ES-I3 (cell line): Measurements from ENCODE around the gene HTRA1.

ENCODE experiments used
- H3K36me3 ChIP-seq: 2 replicates; pipeline ENCODE4 v1.6.1; 2013; ENCODE audit warnings: mild to moderate bottlenecking, low read length, control low read depth, moderate library complexity; ENCODE audit not compliant: insufficient read depth
- H3K4me1 ChIP-seq: 2 replicates; pipeline ENCODE4 v1.6.1; 2013; ENCODE audit warnings: mild to moderate bottlenecking, control low read depth, low read length; ENCODE audit not compliant: insufficient read depth
- H3K9ac ChIP-seq: 2 replicates; pipeline ENCODE4 v1.6.1; 2013; ENCODE audit warnings: low read depth, mild to moderate bottlenecking, low read length, moderate library complexity
- H3K9me3 ChIP-seq: 2 replicates; pipeline ENCODE4 v1.6.1; 2013; ENCODE audit warnings: mild to moderate bottlenecking, low read length, moderate library complexity; ENCODE audit not compliant: control insufficient read depth, insufficient read depth

HTRA1 gene

DNA sequence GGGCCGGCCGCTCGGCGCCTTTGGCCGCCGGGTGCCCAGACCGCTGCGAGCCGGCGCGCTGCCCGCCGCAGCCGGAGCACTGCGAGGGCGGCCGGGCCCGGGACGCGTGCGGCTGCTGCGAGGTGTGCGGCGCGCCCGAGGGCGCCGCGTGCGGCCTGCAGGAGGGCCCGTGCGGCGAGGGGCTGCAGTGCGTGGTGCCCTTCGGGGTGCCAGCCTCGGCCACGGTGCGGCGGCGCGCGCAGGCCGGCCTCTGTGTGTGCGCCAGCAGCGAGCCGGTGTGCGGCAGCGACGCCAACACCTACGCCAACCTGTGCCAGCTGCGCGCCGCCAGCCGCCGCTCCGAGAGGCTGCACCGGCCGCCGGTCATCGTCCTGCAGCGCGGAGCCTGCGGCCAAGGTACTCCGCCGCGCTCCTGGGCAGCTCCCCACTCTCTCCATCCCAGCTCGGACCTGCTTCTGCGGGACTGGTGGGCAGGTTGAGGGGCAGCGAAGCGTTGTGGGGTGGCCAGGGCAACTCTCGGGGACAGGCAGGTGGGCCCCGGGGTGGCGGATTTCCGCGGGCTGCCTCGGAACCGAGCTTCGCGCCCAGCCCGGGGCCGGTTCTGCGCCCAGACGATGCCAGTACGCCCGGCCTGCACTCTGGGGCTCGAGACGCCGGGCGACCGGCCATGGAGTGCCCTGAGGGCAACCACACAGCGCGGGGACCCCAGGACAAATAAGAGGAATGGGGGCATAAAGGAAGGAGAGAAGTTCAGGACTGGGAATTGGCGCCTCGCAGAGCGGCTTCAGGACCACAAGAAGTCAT, 578 bp downstream of the HTRA1 start:
- peak overlapping the region; percentile 36 for H3K9ac ChIP-seq

DNA sequence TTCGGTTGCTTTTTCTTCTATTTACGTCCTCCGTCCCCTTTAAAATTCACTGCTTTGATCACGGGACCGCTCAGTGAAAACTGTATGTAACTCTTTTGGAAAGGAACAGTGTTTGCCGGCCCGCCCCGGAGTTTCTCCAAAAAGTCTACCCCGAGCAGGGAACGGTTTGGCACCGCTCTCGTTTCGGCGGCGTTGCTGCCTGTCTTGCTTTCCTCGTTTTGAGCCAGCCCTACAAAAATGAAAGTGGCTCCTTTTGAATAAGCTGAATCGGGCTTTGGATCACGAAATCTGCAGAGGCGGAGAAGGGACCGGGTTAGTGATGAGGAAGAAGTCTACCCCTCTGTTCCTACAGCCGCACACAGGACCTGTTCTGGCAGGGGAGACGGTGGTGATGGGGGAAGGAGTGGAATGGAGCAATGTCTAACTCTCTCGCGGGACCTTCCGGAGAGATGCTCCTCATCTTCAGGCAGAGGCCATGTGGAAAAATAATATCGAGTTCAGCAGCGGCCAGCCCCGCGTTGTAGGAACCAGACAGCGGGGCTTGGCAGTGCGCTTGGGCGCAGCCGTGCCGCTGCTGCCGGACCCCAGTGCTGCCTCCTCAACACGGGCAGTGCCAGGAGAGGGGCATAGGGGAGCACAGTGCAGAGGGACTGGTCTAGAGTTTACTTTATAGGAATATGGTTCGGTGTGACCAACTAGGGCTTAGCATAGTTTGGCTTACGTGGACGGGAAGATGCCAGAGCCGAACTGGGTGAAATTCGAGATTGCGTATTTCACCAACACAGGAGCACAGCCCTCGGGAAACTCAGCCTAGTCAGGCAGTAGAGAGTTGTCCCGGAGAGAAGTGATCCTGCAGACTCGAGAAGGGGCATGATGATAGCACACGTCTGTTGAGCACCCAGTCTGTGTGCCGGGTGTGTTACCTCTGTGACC, 1.4 kb downstream of the HTRA1 start:
- Histone ChIP-seq H3K9me3 (no peaks in the 10 kb centered on the region), H3K36me3 (no peaks in the 10 kb centered on the region), H3K9ac (peak overlapping the region; percentile 36), H3K4me1 (peaks cover 3% of the 10 kb centered on the region)

More for the DNA sequence above, 578 bp downstream of the HTRA1 start:
- Histone ChIP-seq H3K9me3 (no peaks in the 10 kb centered on the region), H3K36me3 (no peaks in the 10 kb centered on the region), H3K4me1 (peaks cover 3% of the 10 kb centered on the region)

DNA sequence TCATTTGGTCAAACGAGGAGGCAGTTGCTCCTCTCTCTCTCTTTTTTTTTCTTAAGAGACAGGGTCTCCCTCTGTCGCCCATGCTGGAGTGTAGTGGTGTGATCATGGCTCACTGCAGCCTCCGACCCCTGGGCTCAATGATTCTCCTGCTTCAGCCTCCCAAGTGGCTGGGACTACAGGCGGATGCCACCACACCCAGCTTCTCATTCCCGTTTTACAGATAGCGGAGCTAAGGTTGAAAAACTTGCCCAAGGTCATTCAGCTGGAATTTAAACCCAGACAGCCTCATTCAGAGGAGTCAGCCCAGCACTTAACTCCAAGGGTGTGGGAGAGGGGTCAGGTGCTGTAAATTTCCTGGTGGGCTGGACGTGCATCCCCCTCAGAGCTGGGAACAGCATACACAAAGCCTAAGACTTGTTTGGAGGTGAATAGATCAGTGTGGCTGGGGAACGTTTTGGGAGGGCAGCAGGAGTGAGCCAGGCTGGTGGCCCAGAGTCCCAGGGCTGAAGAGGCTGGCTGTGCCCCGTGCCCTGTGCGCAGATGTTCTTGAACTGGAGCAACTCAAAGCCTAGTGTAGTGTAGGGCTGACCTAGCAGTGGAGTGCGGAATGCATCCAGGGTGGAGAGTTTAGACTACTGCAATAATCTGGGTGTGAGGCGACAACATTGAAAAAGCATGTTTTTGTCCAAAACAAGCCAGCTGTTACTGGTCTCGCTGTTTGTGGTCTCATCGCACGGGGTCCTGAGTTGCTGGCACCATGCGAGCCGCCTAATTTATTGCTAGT, 2.3 kb downstream of the HTRA1 start:
- no peaks in the 10 kb centered on the region for H3K9me3 ChIP-seq
- H3K9ac ChIP-seq: no peak overlapping the region
- peaks cover 3% of the 10 kb centered on the region for H3K4me1 ChIP-seq
- no peaks in the 10 kb centered on the region for H3K36me3 ChIP-seq

GRCh38 chr10:122464250-122464510, 2.8 kb downstream of the HTRA1 start:
- peaks cover 3% of the 10 kb centered on the region for H3K4me1 ChIP-seq
- H3K36me3 ChIP-seq: no peaks in the 10 kb centered on the region
- H3K9ac ChIP-seq: no peak overlapping the region
- H3K9me3 ChIP-seq: no peaks in the 10 kb centered on the region

DNA sequence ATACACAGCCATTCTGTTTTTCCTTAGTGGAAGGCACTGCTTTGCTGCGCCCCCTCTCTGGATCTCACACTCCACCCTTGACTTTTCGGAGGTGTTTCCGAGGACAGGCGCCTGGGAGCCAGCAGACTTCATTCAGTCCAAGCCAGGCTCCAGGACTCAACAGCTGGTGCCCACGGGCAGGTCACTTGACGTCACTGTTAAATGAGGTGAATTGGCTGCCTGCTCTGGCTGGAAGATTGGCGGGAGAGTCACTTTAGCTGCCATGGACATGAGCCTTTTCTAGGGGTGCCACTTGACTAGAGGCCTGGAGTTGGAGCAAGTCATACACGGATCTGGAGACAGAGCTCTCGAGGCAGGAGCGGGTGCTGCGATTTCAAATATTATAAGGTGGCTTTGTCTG, 3.2 kb downstream of the HTRA1 start:
- no peaks in the 10 kb centered on the region for H3K36me3 ChIP-seq
- no peaks in the 10 kb centered on the region for H3K9me3 ChIP-seq
- peaks cover 3% of the 10 kb centered on the region for H3K4me1 ChIP-seq
- no peak overlapping the region for H3K9ac ChIP-seq

DNA sequence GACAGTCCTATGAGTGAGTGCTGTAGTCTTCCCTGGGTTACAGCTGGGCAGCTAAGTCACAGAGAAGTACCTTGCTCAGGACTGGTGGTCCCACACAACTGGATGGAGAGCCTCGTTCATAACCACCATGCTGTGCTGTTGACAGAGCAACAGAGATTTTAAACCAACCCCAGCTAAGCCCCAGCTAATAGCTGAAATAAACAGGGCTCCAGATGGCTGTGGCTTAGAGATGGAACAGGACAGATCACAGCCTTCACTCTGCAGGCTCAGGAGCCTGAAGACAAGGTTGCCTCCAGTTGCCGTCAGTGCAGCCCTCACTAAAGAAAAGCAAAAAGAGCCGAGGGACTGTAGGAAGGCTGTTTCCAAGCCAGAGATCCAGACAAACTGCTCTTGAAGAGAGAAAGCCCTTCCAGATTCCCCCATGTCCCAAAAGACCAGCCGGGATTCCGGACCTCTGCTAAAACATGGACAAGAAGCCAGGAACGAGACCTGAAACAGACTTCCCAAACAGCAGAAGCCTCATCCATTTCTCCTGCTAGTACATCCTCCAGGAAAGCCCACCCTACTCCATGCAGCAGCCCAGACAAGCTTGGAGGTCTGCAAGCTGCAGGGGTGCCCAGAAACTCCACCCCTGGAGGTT, 4.2 kb downstream of the HTRA1 start:
- Histone ChIP-seq H3K36me3 (no peaks in the 10 kb centered on the region), H3K4me1 (peaks cover 3% of the 10 kb centered on the region; the same call in 1 of the 2 replicates), H3K9ac (no peak overlapping the region), H3K9me3 (no peaks in the 10 kb centered on the region)

GRCh38 chr10:122466951-122467381, 5.6 kb downstream of the HTRA1 start:
- H3K4me1 ChIP-seq: peaks cover 3% of the 10 kb centered on the region; the same call in 1 of the 2 replicates
- H3K36me3 ChIP-seq: no peaks in the 10 kb centered on the region
- no peak overlapping the region for H3K9ac ChIP-seq
- H3K9me3 ChIP-seq: no peaks in the 10 kb centered on the region

DNA sequence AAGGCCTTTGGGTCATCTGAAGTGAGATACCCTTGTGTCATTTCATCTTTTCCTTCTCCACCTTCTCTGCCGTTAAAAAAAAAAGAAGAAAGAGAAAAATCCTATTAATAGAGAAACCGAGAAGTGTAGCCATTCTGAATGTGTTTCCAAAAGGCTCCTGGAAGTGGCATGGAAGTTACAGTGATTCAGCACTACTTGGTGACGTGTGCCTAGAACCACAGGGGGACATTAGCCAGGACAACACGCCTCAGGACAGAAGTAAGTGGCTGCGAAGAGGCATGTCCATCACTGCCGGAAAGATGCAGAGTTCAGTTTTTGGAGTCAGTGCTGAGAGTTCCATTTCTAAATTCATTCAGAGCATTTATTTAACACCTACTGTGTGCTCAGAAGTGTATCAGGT, 6.3 kb downstream of the HTRA1 start:
- Histone ChIP-seq H3K9ac (no peak overlapping the region), H3K4me1 (peaks cover 3% of the 10 kb centered on the region; the same call in 1 of the 2 replicates), H3K9me3 (no peaks in the 10 kb centered on the region), H3K36me3 (no peaks in the 10 kb centered on the region)

GRCh38 chr10:122468307-122468925, 7.1 kb downstream of the HTRA1 start:
- H3K9ac ChIP-seq: no peak overlapping the region
- no peaks in the 10 kb centered on the region for H3K36me3 ChIP-seq
- no peaks in the 10 kb centered on the region for H3K9me3 ChIP-seq
- H3K4me1 ChIP-seq: no peaks in the 10 kb centered on the region

DNA sequence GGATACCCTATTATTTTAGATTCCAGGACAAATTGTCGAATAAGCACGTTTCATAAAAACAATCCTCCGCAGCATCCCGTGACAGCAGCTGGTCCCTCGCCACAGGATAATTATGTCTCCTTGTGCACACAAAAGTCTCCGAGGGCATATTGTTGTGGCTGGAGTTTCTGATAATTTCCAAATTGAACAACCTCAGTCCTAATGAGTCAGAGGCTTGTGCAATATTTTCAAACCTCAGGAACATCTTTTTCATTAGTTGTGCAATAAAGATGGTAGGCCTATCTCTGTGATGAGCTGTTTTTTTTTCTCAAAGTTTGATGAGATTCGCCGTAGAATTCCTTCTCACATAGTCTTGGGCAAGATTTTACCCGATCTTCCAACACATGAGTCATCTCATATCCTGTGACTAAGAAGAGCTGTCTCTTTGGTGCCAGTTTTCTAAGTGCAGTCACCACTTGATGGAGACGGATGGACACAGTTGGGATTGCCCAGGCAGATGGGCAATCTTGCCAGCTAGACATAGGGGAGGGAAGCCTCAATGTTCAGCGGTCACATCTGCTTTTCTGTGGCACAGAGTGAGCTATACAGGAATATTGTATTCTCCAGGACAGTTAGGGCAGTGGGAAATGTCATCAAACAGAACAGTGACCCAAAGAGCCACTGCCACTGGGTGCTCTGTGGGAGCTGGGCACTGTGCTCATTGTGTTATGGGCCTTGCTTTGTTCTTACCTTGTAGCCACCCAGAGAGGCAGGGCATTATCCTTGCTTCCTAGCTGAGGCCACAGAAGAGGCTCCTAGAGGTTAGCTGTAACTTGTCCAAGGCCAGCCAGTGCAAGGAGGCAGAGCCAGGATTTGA, 7.8 kb downstream of the HTRA1 start:
- H3K36me3 ChIP-seq: no peaks in the 10 kb centered on the region
- no peaks in the 10 kb centered on the region for H3K9me3 ChIP-seq
- H3K4me1 ChIP-seq: peaks cover 3% of the 10 kb centered on the region; the same call in 1 of the 2 replicates
- no peak overlapping the region for H3K9ac ChIP-seq

- Histone ChIP-seq H3K4me1 (peaks cover 10% of the 10 kb centered on the region), H3K36me3 (no peaks in the 10 kb centered on the region), H3K9me3 (no peaks in the 10 kb centered on the region), H3K9ac (no peak overlapping the region)
Observed at GRCh38 chr10:122469848-122470247, 8.5 kb downstream of the HTRA1 start.

- Histone ChIP-seq H3K9ac (no peak overlapping the region), H3K4me1 (peaks cover 24% of the 10 kb centered on the region), H3K36me3 (no peaks in the 10 kb centered on the region), H3K9me3 (no peaks in the 10 kb centered on the region)
Observed at GRCh38 chr10:122471531-122472177, 10.3 kb downstream of the HTRA1 start.
